Measurements from ENCODE around the gene BARHL2. TPM values are rescaled to one million over a fixed set of nuclear protein-coding genes. Genes with fewer than 3 reads are reported as not detected.
A peak's percentile ranks its signal among the peaks of the same experiment; 100 is the strongest.

BARHL2 gene
- total and polyA plus RNA-seq, 12 donors: 0.13 TPM; not detected in 11

DNA sequence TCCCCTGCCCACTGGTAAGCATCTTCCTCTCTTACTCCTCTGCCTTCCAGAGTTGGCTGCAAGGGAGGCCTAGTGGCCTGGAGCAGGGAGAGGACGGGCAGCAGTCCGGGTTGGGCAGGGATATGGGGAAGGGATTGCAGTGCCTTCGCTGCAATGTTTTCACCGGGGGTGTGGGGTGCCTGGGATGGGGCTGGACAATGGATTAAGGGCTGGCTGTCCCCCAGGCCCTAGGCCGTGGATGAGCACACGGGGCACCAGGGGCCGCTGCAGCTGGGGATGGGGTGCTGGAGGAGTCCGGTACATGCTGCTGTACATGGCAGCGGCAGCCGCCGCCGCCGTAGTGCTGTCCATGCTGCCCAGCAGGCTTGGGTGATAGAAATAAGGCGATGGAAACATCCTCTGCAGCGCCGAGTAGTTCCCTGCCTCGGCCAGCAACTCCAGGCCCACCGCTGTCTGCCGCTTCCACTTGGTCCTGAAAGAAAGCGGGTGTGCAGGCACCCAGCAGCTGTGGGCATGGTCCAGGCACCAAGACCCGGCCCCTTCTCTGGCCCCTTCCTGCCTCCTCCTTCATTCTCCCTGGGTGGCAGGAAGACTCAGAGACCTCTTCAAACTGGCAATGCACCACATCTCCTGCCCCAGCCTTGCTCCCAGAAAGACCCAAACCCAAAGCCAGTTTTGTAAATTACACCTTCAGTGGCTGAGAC is 4.8 kb downstream of the BARHL2 start:
- no peaks in the 10 kb centered on the region for H3K36me3 ChIP-seq
- WGBS, 2 donors: 10 to 11% methylated on average over 21 of the region's 21 CpGs
- no peak overlapping the region for H3K27ac ChIP-seq
- H3K4me3 ChIP-seq: no peak overlapping the region
- ATAC-seq (peak in 1 of 8 donors; percentile 14), DNase-seq (no peak)
- no peaks in the 10 kb centered on the region for H3K9me3 ChIP-seq
- no peak for TF ChIP-seq CTCF (IDR thresholded peaks at IDR 0.05)
- H3K4me1 ChIP-seq: peaks cover 0 to 26% (median 8%) of the 10 kb centered on the region in 9 donors
- intact Hi-C loops (cut with DNase I): loop anchor here in 1 of 10 donors (10.0 kb wide), 1 partner anchor 312 kb away; the partner anchor contains the start of gene ZNF644
- peaks cover 46 to 100% (median 98%) of the 10 kb centered on the region in 7 donors for H3K27me3 ChIP-seq

GRCh38 chr1:90711696-90712095 is 5.4 kb downstream of the BARHL2 start:
- no peaks in the 10 kb centered on the region for H3K9me3 ChIP-seq
- ATAC-seq (no peak), DNase-seq (no peak)
- no peak for TF ChIP-seq CTCF (IDR thresholded peaks at IDR 0.05)
- H3K4me3 ChIP-seq: no peak overlapping the region
- no peak overlapping the region for H3K27ac ChIP-seq
- 8 to 12% methylated on average over 5 of the region's 5 CpGs for WGBS, 2 donors
- H3K27me3 ChIP-seq: peaks cover 41 to 100% (median 98%) of the 10 kb centered on the region in 7 donors
- intact Hi-C loops (cut with DNase I): loop anchor here in 1 of 10 donors (10.0 kb wide), 1 partner anchor 313 kb away; the partner anchor contains the start of gene ZNF644
- no peaks in the 10 kb centered on the region for H3K36me3 ChIP-seq
- peaks cover 3 to 26% (median 13%) of the 10 kb centered on the region in 9 donors for H3K4me1 ChIP-seq

GRCh38 chr1:90710579-90711536 is 6.2 kb downstream of the BARHL2 start:
- Histone ChIP-seq H3K4me3 (no peak overlapping the region), H3K36me3 (no peaks in the 10 kb centered on the region), H3K9me3 (no peaks in the 10 kb centered on the region), H3K27ac (no peak overlapping the region), H3K27me3 (peaks cover 35 to 100% (median 98%) of the 10 kb centered on the region in 7 donors), H3K4me1 (peaks cover 3 to 28% (median 18%) of the 10 kb centered on the region in 9 donors)
- intact Hi-C loops (cut with DNase I): loop anchor here in 1 of 10 donors (10.0 kb wide), 1 partner anchor 314 kb away; the partner anchor contains the start of gene ZNF644
- no peak for DNase-seq
- WGBS, 2 donors: 2 to 4% methylated on average over 41 of the region's 41 CpGs
- no peak for TF ChIP-seq CTCF (IDR thresholded peaks at IDR 0.05)
- ATAC-seq: peak in 1 of 8 donors; percentile 33

- 33 to 57% methylated on average over 2 of the region's 2 CpGs for WGBS, 2 donors
- Histone ChIP-seq H3K9me3 (no peaks in the 10 kb centered on the region), H3K27me3 (peaks cover 30 to 100% (median 98%) of the 10 kb centered on the region in 7 donors), H3K4me1 (peaks cover 3 to 28% (median 18%) of the 10 kb centered on the region in 9 donors), H3K36me3 (no peaks in the 10 kb centered on the region), H3K27ac (no peak overlapping the region), H3K4me3 (no peak overlapping the region)
- intact Hi-C loops (cut with DNase I): no loop called here
- DNase-seq: no peak
- no peak for ATAC-seq
- no peak for TF ChIP-seq CTCF (IDR thresholded peaks at IDR 0.05)
These were observed 7.6 kb downstream of the BARHL2 start for GRCh38 chr1:90709535-90709934.

Data from heart right ventricle (tissue), 16 donors.